GM18873 (cell line): ENCODE results near the gene KIF25.

Experiments
- ATAC-seq: cut with Tn5 transposase; IDR thresholded peaks from one replicate; pipeline ENCODE4 v1.9.1; 2021; ENCODE audit warnings: mild to moderate bottlenecking, moderate library complexity, moderate number of reproducible peaks; ENCODE audit not compliant: unreplicated experiment, low FRiP score

Gene KIF25

DNA sequence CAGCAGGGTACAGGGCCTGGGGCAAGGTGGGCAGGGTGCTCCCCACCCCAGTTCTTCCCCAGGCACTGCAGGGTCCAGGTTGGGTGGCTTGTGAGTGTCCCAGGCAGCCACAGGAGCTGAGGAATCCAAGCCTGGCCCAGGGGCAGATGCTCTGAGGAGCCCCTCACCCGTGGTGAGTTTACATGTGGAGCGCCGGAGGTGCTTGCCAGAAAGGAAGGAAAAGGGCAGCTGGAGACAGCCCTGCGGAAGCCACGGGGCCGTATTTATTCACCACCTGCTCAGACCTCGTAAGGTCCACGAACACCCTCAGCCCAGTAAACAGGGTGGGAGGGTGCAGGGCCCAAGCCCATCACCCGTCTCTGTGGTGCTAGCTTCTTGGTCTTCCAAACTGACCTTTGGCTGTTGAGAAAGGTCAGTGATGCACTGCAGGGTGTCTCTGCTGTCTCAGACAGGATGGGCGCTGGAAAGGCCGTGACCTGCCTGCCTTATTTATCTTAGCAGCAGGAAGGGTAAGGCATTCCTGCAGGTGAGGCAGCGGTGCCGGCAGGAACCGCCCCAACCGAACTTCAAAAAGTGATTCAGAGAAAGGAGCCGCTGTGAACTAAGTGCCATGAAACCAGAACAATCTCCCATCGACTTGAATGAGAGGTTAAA is 85.5 kb downstream of the KIF25 start:
- no peak for ATAC-seq

DNA sequence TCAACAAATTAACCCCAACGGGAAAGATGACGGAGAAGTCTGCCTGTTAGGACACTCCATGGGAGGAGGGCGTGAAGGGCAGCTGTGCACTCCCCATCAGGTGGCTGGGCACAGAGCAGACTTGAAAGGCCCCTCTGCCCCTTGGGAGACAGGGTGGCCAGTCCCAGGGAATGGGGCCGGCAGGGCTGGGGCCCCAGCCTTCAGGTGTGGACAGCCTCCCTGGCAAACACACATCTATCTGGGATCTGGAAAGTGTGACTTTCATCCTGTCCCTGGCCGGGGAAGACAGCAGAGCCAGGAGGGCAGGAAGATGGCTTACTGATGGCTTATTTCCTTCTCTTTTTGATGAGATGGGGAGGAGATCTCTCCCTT is 86.0 kb downstream of the KIF25 start:
- no peak for ATAC-seq

DNA sequence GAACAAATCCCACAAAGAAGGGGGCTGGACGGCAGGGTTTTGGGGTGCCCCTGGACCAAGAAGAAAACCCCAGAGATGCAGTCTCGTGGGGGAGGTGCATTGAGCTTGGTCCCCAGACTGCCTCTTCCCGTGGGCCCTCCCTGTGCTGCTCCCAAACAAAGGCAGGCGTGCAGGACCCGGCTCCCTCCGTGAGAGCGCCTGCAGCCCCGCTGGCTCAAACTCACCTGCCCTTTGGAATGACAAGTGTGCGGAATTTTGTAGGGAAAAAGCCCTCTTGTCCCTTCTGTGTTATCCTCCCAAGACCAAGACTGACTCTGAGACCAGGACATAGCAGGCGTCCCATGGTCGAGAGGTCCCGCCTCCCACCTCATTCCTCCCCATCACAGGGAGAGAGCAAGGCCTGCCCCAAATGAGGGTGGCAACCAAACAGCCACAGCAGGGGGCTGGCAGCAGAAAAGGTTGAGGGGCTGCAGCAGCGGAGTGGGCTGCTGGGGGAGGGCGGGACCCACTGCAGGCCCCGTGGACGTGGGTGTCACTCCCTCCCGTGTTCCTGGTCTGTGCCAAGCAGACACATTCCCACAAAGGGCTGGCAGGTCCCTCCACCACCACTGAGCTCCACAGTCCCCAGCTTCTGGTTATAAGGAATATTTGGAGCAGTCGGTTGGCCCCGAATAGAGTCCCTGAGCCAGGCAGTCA is 87.1 kb downstream of the KIF25 start:
- ATAC-seq = no peak

DNA sequence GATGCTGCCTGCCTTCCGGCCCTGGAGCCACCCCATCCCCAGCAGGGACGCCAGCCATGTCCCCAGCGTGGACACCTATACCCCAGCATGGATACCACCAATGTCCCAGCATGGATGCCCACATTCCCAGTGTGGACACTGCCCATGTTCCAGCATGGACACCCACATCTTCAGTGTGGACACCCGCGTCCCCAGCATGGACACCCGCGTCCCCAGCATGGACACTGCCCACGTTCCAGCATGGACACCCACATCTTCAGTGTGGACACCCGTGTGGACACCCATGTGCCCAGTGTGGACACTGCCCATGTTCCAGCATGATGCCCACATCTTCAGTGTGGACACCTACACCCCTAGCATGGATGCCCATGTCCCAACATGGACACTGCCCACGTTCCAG is 88.6 kb downstream of the KIF25 start:
- ATAC-seq = no peak

DNA sequence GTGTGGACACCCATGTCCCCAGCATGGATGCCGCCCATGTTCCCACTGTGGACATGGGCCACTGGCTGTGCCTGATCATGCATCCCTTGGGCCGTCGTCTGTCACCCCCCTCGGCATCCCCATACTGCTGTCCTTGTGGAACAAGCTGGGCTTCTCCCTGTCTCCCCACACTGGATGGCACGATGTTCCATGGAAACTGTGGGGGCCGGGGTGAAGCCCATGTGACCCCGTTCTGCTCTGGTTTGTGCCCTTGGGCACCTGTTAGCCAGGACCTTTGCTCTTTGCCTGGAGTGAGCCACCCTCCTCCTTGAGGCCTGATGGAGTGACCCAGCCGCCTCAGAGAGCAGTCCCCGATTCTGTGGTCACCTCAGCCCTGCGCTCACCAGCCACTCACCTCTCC is 89.1 kb downstream of the KIF25 start:
- ATAC-seq = no peak

DNA sequence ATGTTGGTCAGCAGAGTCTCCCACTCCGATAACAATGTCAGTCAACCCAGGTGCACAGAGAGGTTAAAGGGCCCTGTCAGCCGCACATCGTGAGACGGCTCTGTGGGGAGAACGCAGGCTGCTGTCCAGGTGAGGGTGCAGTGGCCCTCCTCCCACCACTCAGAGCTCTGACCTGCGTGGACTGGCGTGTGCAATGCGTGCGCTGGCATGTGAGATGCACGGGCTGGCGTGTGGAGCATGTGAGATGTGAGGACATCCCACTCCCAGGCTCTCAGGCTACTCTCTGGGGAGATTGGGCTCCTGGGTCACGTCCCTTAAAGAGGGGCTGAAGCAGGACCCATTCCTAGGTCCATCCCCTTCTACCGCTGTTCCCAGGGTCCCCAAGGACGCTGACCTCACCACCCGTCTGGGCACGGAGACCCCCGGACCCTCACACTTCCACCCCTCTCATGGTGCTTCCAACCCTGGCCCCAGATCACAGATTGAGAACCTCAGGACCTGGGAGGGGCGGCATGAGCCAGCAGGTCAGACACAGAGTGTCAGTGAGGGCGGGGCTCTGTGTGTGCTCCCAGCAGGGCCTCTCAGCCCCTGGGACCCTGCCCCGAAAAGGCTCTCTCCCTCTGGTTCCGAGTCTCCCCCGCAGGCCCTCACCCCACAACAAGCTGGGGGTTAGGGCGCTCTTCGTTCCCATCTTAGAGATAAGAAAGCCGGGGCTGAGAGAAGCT is 90.1 kb downstream of the KIF25 start:
- no peak for ATAC-seq

DNA sequence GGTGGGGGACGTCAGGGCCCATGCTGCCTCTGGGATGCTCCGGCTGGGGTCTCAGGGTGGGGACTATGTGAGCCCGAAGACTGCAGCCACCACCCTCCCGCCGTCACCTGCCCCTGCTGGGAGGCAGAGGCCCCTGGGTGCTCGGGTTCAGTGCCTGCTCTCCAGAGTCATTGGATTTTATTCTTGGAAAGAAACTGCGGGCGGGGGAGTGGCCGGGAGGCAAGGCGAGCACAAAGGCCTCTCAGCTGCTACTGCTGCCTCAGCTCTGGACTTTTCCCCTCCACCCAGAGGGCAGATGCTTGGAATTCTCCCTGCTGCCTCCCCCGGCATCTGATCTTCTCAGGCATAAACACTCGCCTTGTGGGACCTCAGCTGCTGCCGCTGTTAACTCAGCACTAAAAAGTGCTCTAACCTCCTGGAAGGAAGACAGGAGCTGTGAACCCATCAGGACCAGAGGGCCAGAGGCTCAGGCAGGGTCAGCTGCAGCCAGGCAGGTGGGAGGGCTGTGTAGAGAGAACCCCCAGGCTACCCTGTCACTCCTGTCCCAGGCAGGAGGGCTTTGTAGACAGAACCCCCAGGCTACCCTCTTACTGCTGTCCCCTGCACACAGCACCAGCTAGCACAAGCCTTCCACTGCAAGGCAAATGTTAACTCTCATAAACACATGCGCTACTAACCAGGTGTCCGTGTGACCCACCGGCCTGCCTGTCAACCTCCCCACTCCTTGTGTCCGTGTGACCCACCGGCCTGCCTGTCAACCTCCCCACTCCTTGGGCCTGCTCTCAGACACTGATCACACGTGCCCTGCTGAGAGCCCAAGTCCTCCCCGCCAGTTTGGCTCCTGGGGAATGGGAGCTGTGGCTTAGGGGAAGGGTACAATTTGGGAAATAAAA is 90.9 kb downstream of the KIF25 start:
- no peak for ATAC-seq

DNA sequence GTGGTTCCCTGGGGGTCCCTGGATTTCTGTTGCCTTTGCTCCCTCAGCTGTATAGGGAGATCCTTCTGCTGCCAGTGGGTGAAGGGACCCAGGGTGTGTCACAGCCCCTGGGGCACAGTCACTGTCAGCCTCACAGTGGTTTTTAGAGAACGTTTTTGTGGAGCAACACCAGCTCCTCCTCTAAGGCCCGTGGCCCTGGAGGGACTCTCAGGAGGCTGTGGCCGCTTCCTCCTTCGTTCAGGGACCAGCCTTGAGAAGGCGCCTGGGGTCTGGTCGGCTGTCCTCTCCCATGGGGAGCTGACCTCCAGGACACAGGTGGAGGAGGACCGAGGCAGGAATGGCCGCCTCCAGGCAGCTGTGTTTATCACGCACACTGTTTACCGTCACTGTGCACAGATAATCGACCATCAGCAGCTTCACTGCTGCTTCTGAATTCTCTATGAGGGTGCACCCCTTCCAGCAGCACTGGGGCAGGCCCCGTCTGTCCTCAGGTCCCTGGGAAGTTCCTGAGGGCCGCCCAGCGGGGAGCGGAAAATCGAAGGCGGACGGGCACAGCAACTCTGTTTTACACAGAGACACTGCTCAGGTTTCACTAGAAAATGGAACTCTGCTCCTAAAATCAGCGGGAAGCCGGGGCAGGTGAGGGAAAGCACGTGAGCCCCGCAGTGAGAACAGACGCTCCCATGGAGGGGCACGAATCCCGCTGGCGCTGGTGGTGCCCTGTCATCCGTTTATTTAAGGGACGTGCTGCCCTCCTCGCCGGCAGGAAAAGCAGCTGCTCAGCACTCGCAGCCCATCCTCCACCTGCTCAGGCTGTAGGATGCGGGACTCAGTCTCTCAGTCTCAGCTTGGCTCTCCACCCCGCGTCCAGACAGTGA is 92.0 kb downstream of the KIF25 start:
- ATAC-seq = no peak

DNA sequence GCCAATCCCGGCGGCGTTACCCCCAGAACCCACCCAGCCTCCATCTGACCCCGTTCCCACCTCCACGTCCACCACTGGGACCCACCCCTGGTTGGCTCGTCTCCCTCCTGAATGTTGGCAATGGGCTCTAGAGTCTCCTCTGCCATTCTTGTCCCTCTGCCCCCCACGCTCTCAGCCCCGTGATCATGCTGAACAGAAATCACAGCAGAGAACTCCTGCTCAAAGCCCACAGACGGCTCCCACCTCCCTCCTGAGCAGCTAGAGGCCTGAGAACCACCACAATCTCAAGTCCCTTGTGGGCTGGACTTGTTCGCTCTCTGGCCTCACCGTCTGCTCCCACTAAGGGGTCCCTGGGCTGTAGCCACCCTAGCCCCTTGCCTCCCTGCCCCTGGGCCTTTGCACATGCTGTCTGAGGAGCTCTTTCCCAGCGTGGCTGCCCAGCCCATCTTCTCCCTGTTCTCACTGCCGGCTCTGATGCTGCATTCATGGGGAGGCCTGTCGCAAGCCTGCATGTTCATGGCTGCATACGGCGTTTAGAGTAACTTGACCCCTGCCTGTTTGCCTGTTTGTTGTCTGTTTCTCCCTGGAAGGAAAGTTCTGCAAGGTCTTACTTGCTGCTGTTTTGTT is 92.7 kb downstream of the KIF25 start:
- no peak for ATAC-seq

DNA sequence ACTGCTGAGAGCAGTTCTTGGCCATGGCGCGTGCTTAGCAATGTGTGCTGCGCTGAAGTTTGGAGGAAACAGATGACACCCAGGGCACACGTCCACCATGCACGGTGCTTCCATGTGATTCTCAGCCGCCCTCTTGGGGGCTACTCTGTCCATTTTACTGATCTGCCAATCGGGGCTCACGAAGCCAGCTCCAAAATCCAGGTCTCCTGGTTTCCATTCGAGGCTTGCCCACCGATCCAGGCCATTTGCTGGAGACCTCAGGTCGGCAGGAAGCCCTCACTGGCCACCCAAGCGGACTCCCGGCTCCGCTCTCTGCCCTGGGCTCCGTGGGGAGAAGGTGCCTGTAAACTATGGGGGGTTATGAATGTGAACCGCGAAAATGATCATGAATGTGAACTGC is 93.2 kb downstream of the KIF25 start:
- no peak for ATAC-seq

DNA sequence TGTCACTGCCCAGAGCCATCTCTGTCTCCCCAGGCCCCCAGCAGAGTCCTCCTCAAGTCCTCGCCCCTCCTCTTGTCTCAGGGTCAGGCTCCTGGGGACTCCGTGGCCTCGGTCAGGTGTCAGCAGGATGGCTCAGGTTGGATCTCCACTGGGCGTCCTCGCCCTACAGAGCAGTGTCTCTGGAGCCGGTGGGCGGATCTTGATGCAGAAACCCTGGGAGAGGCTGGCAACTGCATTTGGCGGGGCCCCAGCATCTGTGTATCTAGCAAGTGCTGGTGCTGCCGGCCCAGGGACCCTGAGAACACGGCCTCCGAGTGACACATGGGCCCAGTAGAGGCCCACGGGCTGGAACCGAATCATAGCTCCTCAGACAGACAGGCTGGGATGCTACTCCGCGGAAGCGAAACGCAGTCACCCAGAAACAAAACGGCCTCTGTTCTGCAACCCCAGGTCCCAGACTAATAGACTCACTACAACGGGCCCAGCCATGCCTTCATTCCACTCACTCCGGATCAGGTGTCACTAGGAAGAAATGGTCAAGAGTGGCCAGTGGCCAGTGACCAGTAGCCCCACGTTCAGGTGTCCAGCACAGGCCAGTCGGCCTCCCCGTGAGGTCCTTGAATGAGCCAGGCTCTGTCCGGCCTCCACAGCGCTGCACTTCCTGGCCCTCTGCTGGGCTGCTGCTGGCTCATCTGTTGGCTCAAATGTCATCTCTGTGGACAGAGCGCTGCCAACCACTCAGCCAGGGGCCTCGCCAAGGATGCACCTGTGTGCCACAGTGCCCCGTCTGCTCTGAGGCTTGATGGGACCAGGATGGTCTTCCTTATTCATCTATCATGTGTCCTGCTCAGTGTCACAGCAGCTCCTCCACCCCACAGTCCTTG is 94.2 kb downstream of the KIF25 start:
- no peak for ATAC-seq

DNA sequence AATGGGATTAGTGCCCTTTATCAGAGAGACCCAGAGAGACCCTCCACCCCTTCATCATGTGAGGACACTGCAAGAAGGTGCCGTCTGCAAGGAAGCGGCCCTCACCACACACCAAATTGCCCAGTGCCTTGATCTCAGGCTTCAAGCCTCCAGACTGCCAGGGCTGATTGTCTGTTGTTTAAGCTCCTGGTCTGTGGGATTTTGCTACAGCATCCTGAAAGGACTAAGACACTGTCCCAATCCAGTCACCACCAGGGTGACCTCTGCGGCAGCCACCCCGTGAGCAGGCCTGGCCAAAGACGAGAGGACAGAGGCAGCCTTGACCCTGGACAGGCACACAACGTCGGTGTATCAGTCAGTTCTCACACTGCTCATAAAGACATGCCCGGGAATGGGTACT is 95.1 kb downstream of the KIF25 start:
- ATAC-seq = no peak

DNA sequence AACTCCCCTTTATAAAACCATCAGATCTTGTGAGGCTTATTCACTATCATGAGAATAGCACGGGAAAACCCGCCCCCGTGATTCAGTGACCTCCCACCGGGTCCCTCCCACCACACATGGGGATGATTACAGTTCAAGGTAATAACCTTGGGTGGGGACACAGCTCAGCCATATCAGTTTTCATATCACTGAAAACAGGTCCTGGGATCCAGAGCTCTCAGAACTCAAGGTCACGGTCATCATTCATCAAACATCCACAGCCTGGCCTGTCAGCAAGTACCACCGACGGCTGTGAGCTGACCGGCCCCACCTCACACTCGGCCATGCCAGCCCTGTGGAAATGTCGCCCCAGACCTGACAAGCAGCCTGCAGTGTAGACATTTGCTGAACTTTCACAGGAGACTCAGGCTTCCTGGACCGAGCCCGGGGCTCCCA is 95.6 kb downstream of the KIF25 start:
- no peak for ATAC-seq

DNA sequence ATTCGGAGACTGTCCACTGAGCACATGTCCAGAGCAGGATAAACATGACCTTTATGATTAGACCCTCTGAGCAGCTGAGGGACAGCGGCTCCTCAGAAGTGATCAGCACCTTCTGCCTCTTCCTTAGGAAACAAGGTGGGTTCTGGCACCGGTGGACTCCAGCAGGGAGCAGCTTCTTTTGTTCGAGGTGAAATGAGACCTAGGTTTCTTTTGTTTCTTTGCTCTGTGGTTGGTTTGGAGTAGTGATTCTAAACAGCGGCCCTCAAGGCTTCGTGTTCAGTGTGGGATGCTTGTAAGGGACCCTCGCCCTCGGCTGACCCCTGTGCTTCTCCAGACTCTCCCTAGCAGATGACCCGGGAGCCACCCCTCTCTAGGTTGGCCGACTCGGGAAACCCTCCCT is 96.2 kb downstream of the KIF25 start:
- ATAC-seq = no peak
